Activated gamma-delta T cell (primary cell): ENCODE measurements around the gene UBTD2.
"Not testable (repeated sequence)": the region's sequence is repeated elsewhere in the genome, so short reads cannot be mapped to it uniquely, and the experiment has no call there.

Experiments used
- DNase-seq: peaks from one replicate; lab custom pipeline; 2025; lab: John Stamatoyannopoulos, UW

Gene UBTD2

DNA sequence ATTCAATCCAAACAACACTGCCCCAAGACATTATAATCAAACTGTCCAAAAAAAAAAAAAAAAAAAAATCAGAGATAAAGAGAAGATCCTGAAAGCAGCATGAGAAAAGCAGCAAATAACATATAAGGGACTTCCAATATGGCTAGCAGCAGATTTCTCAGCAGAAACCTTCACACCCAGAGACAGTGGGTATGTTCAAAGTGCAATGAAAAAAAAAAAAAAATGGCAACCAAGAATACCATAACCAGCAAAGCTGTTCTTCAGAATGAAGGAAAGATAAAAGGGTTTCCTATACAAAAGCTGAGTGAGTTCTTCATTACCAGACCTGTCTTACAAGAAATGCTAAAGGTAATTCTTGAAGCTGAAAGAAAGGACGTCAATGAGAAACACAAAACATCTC, 32.1 kb downstream of the UBTD2 start:
- DNase-seq, result no peak

DNA sequence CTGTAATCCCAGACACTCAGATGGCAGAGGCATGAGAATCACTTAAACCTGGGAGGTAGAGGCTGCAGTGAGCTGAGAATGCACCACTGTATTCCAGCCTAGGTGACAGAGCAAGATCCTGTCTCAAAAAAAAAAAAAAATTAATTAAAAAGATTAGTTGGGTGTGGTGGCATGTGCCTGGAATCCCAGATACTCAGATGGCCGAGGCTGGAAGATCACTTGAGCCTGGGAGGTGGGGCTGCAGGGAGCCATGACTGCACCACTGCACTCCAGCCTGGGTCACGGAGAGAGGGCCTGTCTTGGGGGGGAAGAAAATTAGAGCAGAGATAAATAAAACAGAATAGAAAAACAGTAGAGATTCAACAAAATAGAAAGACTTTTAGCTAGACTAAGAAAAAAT, 34.9 kb downstream of the UBTD2 start:
- DNase-seq, result no peak

DNA sequence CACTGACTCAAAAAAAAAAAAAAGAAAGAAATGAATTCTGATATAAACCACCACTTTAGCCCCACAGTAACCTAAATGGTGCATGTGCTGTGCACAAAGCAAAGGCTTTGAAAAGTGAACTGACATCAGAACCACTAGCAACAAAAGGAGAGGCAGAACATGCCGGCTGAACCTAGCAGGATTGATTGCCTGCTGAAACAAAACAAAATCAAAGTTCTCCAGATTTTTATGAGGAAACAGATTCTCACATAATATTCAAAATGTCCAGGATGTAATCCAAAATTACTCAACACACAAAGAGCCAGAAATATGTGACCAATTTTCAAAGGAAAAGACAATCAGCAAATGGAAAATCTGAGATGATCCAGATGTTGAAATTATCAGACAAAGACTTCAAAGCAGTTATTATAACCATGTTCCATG, 37.9 kb downstream of the UBTD2 start:
- no peak for DNase-seq

DNA sequence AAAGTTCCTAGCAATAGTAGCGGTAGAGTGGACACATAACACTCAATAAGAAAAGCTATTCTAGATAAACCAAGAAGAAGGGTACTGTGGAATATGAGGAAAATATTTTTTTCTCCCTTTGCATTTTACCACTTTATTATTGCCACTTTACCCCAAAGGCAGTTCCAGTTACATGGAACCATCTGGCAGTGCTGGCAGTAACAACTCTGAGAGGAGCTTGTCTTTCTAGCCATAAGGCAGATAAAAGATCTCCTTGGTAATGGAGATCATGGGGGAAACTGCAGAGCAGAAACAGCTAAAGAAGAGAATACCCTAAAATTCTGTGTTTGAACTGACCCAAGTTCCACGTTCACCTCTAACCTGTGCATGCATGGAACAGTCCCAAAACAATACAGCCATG, 38.5 kb downstream of the UBTD2 start:
- DNase-seq, result no peak

DNA sequence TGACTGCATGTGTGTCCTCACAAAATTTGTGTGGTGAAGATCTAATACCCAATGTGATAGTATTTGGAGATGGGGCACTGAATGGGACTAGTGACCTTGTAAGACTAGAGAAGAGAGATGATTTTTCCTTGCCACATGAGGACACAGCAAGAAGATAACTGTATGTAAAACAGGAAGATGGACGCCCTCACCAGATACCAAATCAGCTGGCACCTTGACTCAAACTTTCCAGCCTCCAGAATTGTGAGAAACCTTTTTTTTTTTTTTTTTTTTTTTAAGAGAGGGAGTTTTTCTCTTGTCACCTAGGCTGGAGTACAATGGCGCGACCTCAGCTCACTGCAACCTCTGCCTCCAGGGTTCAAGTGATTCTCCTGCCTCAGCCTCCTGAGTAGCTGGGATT, 40.3 kb downstream of the UBTD2 start:
- no peak for DNase-seq

DNA sequence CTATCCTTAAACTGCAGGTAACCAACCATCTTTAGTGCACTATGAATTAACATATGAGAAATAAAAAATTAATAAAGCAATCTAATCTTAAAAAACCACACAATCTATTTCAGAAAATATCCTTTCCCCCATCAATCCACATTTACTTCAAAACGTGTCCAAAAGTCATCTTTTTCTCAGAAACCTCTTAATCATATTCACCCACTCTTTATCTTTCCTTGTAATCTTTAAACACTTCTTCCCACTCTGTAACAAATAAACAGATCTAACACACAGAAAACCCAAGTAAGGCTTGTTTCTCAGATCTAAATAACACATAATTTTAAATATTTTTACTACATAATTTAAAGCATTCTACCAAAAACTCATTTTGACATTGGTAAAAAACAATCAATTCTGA, 45.2 kb downstream of the UBTD2 start:
- no peak for DNase-seq

DNA sequence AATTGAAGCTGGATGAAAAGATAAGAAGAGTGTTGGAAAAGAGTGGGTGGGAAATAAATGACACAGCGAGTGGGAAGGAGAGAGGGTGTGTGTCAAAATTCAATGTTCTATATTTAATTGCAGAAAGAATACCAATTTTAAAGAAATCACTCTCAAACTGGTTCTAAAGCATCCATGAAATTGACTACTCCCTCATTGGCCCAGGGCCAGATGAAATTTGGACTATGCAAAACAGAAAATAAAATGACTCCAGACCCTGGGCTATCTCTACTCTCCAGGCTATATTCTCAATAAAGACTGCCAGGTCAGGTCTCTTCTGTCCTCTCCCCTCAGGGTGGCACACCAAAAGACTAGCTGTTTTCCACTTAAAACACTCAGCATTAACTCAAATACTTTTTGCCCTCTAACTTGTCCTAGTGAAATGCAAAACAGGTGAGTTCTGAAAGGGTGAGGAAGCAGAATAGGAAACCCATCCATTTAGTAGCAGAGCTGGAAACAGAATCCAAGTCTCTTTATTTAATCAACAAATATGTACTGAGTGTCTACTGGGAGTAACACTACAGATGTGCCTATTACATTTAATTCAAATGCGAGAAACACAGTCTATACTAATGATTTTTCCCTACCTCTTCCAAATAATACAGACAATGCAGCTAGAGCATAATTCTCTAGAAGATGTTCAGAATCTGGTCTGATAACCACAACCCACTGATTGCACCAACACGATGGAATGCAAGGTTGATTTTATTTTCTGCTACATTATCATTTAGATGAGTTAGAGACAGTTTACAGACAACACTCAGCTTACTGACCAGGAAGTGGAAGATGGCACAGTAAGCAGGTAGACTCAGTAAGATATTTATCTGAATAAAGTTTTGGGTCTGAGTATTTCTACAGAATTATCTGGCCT, 47.5 kb downstream of the UBTD2 start:
- no peak for DNase-seq

DNA sequence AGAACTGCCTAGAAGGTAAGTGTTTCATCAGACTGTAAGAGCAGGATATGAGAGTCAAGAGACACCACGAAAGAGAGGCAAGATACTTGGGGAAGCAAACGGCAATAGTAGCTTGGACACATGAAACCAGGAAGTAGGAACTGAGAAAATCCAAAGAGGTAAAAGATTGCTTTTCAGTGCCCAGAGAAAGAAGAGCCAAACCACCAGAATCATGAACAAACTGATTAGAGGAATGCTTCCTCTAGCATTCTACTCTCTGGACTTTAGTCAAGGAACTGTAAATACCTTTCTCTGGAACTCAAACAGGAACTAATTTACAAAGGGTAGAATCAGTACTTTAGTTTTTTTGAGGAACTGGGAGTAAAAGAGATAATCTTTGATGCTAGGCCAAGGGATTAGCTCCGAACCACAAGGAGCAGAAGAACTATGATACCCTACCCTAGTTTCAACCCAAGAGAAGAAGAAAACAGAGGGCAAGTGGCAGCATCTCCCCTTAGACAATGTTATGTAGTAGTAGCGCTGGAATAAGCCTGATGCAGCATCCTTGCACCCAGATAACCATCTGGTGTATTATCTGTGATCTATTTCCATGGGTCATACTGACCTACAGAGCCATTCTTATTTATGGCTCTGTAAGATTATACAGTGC, 48.3 kb downstream of the UBTD2 start:
- no peak for DNase-seq

DNA sequence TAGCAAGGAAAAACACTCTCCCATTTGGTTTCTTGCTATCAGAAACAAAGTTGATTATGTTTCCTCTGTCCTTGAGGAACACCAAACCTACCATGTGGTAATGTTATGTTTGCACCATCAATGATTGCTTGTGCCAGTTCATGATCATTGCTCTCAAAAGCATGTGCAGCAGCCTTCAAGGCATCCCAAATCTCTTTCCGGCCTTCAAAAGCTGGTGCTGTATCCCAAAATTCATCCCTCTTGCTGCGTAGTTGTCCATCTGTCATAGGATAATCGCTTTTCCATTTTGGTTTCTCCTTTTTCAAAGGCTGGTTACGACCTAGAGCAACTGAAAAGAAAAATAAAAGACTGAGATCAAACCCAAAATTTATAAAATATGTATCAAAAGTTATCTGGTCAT, 49.5 kb downstream of the UBTD2 start:
- no peak for DNase-seq

DNA sequence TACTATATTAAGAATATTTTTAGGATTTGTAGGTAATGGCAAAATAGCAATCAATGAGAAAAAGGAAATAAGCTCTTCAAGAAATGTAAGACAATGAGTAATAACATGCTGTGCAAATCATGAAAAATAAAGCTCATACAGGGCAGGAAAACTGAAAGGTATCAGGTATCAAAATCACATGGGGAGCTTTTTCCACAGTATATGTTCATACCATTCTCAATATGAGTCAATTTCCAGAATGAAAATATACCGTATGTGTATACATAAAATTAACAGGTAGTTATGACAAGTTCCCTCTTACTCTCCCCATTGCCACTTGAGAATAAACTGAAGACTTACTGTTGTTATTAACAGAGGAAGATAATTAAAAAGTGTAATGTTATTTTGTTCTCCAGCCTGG, 53.7 kb downstream of the UBTD2 start:
- no peak for DNase-seq

DNA sequence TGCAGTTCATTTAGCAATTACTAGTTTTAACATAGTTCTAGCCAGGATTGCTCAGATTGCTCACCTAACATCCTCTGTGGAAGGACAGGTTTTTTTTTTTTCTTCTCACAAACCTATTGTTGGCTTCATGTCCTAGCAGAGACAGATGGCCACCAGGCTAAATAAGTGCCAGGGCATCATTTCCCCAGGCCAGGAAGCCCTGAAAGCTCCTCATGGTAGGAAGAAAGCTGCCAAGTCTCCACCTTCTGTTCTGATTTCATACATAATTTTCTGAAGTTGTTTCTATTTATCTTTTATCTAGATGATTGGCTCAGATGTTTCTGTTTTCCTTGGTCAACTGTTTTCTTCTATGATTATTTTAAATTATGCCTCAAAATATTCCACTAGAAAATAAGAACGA, 58.6 kb downstream of the UBTD2 start:
- no peak for DNase-seq

DNA sequence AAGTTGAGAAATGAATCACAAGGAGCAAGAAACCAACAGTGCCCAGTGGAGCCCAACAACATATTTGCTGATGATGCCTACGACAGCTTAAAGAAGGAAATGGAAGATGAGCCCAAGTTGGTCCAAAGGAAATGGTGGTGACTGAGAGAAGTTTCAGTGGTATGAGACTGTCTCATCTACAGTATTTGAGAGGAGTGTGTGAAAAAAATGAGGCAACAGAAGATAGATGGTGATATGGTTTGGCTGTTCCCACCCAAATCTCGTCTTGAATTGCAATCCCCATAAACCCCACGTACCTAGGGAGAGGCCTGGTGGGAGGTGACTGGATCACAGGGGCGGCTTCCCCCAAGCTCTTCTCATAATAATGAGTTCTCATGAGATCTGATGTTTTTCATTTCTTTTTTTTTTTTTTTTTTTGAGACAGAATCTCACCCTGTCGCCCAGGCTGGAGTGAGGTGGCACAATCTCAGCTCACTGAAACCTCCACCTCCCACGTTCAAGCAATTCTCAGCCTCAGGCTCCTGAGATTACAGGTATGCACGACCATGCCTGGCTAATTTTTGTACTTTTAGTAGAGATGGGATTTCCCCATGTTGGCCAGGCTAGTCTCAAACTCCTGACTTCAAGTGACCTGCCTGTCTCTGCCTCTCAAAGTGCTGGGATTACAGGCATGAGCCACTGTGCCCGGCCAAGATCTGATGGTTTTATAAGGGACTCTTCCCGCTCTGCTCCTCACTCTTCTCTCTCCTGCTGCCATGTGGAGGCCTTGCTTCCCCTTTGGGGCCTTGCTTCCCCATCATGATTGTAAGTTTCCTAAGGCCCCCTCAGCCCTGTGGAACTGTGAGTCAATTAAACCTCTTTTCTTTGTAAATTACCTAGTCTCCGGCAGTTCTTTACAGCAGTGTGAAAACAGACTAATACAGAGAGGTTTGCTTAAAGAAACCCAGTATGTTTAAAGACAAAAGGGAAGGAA, 59.4 kb downstream of the UBTD2 start:
- no peak for DNase-seq

DNA sequence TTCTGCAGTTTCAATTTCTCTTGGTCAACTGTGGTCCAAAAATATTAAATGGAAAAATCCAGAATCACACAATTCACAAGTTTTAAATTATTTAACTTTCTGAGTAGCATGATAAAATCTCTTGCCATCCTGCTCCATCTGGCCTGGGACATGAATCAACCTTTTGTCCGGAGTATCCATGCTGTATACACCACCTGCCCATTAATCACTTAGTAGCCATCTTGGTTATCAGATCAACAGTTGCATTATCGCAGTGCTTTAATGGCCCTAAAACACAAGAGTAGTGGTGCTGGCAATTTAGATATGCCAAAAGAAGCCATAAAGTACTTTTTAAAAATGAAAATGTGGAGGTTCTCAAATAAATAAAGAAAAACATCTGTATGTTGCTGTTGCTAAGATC, 64.3 kb downstream of the UBTD2 start:
- no peak for DNase-seq

DNA sequence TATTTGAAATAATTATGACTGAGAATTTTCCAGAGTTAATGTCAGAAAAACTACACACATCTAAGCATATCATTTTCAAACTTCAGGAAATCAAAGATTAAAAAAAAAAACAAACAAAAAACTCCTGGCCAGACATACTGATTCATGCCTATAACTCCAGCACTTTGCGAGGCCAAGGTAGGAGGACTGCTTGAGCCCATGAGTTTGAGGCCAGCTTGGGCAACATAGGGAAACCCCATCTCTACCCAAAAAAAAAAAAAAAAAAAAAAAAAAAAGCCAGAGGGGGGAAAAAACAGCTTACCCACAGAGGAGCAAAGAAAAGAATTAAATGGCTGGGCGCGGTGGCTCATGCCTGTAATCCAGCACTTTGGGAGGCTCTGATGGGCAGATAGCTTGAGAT, 67.2 kb downstream of the UBTD2 start:
- DNase-seq, result no peak

DNA sequence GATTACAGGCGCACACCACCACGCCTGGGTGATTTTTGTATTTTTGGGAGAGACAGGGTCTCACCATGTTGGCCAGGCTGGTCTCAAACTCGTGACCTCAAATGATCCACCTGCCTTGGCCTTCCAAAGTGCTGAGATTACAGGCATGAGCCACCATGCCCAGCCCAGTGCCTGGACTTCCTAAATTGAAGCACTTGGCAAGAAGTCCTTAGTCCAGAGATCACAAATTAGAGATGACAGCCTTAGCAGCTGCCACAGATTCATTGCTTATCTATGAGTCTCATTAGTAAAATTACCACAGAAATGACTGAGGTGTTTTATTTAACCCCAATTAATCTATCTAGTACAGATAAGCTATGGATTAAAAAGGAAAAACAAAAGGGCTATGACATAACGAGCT, 70.4 kb downstream of the UBTD2 start:
- no peak for DNase-seq

DNA sequence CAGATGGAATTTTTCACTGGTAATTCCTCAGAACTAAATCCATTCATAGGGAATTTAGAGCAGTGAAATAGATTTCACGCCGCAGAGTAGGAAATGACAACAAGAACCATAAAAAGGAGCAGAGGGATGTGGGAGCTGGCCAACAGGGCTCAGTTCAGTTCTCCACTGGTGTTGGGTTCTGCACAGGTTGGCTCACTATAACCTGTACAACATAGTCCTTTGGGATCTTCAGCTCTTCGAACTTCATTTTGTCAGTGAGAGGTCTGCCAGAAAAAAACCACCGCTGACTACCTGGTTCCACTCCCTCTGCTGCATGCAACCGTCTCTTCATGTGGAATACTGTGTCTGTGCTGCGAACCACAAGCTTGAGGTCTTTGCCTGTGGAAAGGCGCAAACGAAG, 71.9 kb downstream of the UBTD2 start:
- DNase-seq, result no peak

DNA sequence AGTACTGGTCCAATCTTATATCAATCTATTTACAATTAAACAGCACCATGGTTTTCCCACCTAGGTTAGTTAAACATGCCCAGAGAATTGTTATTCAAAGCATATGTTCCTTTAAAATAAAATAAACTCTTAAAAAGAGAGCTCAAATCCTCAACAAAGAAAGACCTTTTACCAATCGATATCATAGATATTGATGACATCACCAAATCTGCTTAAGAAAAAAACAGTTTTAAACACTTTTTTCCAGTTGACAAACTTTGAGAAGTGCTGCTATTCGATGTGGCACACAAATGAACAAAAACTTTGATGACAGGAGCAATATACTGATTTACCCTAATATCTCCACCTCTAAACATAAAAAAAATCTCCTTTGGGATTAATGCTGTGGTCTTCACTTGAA, 73.8 kb downstream of the UBTD2 start:
- DNase-seq, result no peak

DNA sequence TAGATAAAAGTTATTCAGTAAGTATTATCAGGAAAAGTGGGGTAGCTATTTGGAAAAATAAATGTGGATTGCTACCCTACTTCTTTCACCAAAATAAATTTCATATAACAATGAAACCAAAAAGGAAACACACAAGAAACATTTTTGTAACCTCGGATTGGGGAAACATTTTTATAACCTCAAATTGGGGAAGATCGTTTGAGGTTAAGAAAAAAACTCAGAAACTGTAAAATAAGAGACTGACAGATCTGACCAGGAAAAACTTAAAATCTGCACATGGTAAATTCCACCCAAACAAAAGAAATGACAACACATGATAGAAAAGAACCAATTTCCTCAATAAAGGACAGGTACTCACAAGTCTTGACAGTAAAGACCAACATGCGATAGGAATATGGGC, 76.1 kb downstream of the UBTD2 start:
- no peak for DNase-seq

DNA sequence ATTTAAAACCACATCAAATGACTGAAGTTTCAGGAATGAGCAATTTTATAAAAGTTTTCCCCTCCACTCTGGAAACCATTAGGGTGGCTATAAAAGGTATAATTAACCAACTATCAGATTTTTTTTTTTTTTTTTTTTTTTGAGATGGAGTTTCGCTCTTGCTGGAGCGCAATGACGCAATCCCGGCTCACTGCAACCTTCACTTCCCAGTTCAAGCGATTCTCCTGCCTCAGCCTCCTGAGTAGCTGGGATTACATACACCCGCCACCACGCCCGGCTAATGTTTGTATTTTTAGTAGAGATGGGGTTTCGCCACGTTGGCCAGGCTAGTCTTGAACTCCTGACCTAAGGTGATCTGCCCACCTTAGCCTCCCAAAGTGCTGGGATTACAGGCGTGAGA, 77.6 kb downstream of the UBTD2 start:
- DNase-seq, result not testable (repeated sequence)

DNA sequence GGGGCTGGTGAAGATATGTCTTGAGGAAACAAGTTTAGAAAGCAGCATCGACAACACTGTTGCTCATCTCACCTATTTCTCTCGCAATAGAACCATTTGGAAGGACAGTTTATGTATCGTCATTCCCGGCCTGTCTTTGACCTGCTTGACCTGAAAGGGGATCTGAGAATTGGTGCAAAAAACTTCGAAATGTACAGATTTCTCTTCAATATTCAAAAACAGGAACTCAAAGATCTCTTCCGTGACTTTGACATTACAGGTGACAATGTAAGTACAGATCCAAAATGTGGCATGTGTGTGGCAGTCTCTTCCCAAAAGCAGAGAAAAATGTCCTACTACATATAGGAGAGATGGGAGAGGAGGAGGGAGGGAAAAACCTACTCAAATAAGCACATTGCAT, 83.1 kb downstream of the UBTD2 start:
- no peak for DNase-seq

DNA sequence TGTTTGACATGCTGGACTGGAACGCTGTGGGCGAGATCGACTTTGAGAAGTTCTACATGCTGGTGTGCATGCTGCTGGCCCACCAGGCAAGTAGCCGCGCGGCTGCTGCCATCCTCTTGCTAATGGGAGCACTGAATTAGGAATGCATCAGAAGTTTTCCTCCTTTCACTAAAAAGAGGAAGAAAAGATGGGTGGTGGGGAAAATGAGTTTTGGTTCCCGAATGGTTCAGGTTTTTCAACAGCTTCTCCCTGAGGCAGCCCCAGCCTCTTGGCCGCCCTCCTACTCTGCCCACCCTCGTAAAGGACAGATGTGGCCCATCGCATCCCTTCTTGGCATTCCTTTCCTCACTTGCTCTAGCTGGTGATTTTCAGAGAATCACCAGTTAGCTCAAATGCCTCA, 84.1 kb downstream of the UBTD2 start:
- no peak for DNase-seq

DNA sequence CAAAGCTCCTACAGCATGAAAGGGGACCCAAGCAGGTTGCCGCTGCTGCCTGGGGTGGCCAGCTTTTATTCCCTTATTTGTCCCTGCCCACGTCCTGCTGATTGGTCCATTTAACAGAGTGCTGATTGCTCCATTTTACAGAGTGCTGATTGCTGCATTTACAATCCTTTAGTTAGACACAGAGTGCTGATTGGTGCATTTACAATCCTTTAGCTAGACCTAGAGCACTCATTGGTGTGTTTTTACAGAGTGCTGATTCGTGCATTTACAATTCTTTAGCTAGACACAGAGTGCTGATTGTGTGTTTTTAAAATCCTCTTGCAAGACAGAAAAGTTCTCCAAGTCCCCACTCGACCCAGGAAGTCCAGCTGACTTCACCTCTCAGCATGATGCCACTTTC, 85.8 kb downstream of the UBTD2 start:
- DNase-seq, result not testable (repeated sequence)
